Smooth muscle cell (in vitro differentiated cells): ENCODE results near the gene FUOM. TPM values are rescaled to one million over a fixed set of nuclear protein-coding genes. Genes with fewer than 3 reads are reported as not detected.

ENCODE experiments used
- DNase-seq: peaks from one replicate; lab custom pipeline; 2025; ENCODE audit not compliant: unreplicated experiment; lab: John Stamatoyannopoulos, UW
- H2AFZ ChIP-seq: fragments of 200-600 bp; sonication (generic); 2 replicates; pipeline ENCODE4 v1.6.0; 2016; ENCODE audit warnings: antibody characterized with exemption, low read depth, mild to moderate bottlenecking
- H3F3A ChIP-seq: fragments of 200-600 bp; sonication (generic); 2 replicates; pipeline ENCODE4 v1.6.0; 2017; ENCODE audit warnings: antibody characterized with exemption, low read depth
- H3K27ac ChIP-seq: fragments of 200-600 bp; sonication (generic); 2 replicates; pipeline ENCODE4 v1.5.1; 2016; ENCODE audit warnings: low read depth, mild to moderate bottlenecking
- H3K27me3 ChIP-seq: fragments of 200-600 bp; sonication (generic); 2 replicates; pipeline ENCODE4 v1.6.1; 2016; ENCODE audit warnings: low read depth, mild to moderate bottlenecking
- H3K36me3 ChIP-seq: fragments of 200-600 bp; sonication (generic); 2 replicates; pipeline ENCODE4 v1.5.1; 2016; ENCODE audit warnings: low read depth
- H3K4me1 ChIP-seq: fragments of 200-600 bp; sonication (generic); 2 replicates; pipeline ENCODE4 v1.5.1; 2016; ENCODE audit warnings: low read depth
- H3K4me2 ChIP-seq: fragments of 200-600 bp; sonication (generic); 2 replicates; pipeline ENCODE4 v1.6.0; 2016; ENCODE audit warnings: mild to moderate bottlenecking
- H3K4me3 ChIP-seq: fragments of 200-600 bp; sonication (generic); 2 replicates; pipeline ENCODE4 v1.5.1; 2016; ENCODE audit warnings: mild to moderate bottlenecking
- H3K79me2 ChIP-seq: fragments of 200-600 bp; sonication (generic); 2 replicates; pipeline ENCODE4 v1.6.0; 2016; ENCODE audit warnings: low read depth, mild to moderate bottlenecking
- H3K9ac ChIP-seq: fragments of 200-600 bp; sonication (generic); 2 replicates; pipeline ENCODE4 v1.6.0; 2016; ENCODE audit warnings: low read depth
- H3K9me3 ChIP-seq: fragments of 200-600 bp; sonication (generic); replicated peaks from 2 replicates; pipeline ENCODE4 v1.5.1; 2016; ENCODE audit warnings: low read depth
- H4K20me1 ChIP-seq: fragments of 200-600 bp; sonication (generic); 2 replicates; pipeline ENCODE4 v1.6.0; 2016; ENCODE audit warnings: low read depth
- CTCF ChIP-seq: fragments of 200-600 bp; sonication (generic); IDR thresholded peaks from 2 replicates; pipeline ENCODE4 v1.5.1; 2017; ENCODE audit warnings: borderline replicate concordance, mild to moderate bottlenecking, antibody characterized with exemption; ENCODE audit not compliant: insufficient read depth, poor library complexity, severe bottlenecking
- WGBS: methylation state at CpG from one replicate; pipeline ENCODE4 v1.1.7; 2016; ENCODE audit warnings: low lambda C conversion rate; 5-methylcytosine and 5-hydroxymethylcytosine counted together
- polyA plus RNA-seq: library from polyadenylated mRNA; unstranded; fragments of >200 nt; fragmentation: Nextera tagmentation; extraction: Ambion mirVana; gene quantifications from 2 replicates; pipeline ENCODE4 v1.2.1, GENCODE V29; 2016
- total RNA-seq: library from RNA; depleted of rRNA; stranded (reverse); fragments of >200 nt; gene quantifications from 2 replicates; pipeline ENCODE4 v1.2.3, GENCODE V29; 2014

The FUOM gene
- total and polyA plus RNA-seq, 2 experiments from 2014 or later, result 19.5 to 46.7 TPM

- TF ChIP-seq CTCF, result no peak
- H3K36me3 ChIP-seq, result peaks cover 23% of the 10 kb centered on the region
- H3K79me2 ChIP-seq, result peaks cover 46% of the 10 kb centered on the region
These were observed 46.0 kb upstream of the FUOM start for GRCh38 chr10:133403784-133404183.

DNA sequence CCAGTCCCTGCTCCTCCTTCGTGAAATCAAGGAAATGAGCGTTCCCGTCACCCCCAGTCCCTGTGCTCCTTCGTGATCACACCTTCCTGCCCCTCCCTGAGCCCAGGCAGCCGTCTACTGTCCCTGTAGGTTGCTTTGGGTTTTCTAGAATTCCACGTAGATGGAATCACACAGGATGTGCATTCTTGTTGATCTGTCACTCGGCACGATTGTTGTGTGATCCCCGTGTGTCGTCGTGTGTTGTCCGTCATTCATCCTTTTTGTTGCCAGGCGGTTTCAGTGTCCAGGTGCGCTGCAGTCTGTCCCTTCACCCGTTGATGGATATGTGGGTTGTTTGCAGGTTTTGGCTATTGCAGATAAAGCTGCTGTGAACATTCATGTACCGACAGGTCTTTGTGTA, 45.5 kb upstream of the FUOM start:
- Histone ChIP-seq H2AFZ (no peak overlapping the region), H3K4me1 (no peaks in the 10 kb centered on the region), H3K36me3 (peaks cover 20% of the 10 kb centered on the region), H3K9ac (no peak overlapping the region), H3K27me3 (no peaks in the 10 kb centered on the region), H4K20me1 (peaks cover 22% of the 10 kb centered on the region), H3K4me2 (no peak overlapping the region), H3K9me3 (no peaks in the 10 kb centered on the region), H3F3A (peaks cover 3% of the 10 kb centered on the region), H3K79me2 (peaks cover 42% of the 10 kb centered on the region), H3K4me3 (no peak overlapping the region), H3K27ac (no peak overlapping the region)
- TF ChIP-seq CTCF, result no peak
- DNase-seq, result no peak
- 88% methylated on average over 16 of the region's 16 CpGs for WGBS

More at GRCh38 chr10:133403784-133404183, 46.0 kb upstream of the FUOM start:
- H3F3A ChIP-seq, result peaks cover 3% of the 10 kb centered on the region
- no peak overlapping the region for H3K27ac ChIP-seq
- no peaks in the 10 kb centered on the region for H3K4me1 ChIP-seq
- WGBS, result 96% methylated on average over 5 of the region's 5 CpGs
- H3K27me3 ChIP-seq, result no peaks in the 10 kb centered on the region
- DNase-seq, result no peak
- H3K4me2 ChIP-seq, result no peak overlapping the region
- H4K20me1 ChIP-seq, result peaks cover 22% of the 10 kb centered on the region
- no peak overlapping the region for H2AFZ ChIP-seq
- H3K9me3 ChIP-seq, result no peaks in the 10 kb centered on the region
- H3K9ac ChIP-seq, result no peak overlapping the region
- H3K4me3 ChIP-seq, result no peak overlapping the region

DNA sequence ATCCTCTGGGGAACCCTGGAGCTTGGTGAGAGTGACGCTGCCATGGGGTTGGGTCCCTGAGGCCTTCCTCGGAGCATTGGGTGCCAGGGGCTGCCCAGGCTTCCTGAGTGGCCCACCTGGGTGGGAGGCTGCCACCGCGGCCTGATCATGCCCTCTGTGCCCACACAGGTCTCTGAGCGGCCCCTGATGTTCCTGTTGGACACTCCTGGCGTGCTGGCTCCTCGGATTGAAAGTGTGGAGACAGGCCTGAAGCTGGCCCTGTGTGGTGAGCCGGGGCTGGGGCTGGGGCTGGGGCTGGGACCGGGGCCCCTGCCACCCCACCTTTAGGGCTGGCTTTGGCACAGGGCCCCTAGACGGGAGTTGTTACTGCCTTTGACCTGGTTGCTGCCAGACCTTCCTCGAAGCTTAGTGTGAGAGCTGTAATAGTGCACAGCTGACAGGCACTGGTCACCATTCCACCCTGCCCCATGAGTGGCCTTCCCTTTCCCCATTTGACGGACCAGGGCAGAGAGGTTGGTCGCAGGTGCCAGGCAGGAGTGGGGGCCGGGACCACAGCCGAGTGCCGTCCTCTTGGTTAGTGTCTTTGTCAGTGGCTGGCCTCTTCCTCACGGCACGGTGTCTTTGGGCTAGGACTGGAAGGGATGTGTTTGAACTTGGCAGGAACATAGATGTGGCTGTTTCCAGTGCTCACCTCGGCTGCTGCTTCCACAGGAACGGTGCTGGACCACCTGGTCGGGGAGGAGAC, 44.3 kb upstream of the FUOM start:
- H3F3A ChIP-seq, result peaks cover 3% of the 10 kb centered on the region
- H3K9ac ChIP-seq, result no peak overlapping the region
- no peak overlapping the region for H3K4me2 ChIP-seq
- H2AFZ ChIP-seq, result no peak overlapping the region
- WGBS, result 96% methylated on average over 21 of the region's 21 CpGs
- H3K27me3 ChIP-seq, result no peaks in the 10 kb centered on the region
- H4K20me1 ChIP-seq, result peaks cover 22% of the 10 kb centered on the region
- H3K4me1 ChIP-seq, result no peaks in the 10 kb centered on the region
- no peaks in the 10 kb centered on the region for H3K9me3 ChIP-seq
- H3K36me3 ChIP-seq, result peaks cover 10% of the 10 kb centered on the region
- H3K79me2 ChIP-seq, result peaks cover 38% of the 10 kb centered on the region
- no peak for DNase-seq
- no peak overlapping the region for H3K4me3 ChIP-seq
- no peak overlapping the region for H3K27ac ChIP-seq
- TF ChIP-seq CTCF, result no peak

DNA sequence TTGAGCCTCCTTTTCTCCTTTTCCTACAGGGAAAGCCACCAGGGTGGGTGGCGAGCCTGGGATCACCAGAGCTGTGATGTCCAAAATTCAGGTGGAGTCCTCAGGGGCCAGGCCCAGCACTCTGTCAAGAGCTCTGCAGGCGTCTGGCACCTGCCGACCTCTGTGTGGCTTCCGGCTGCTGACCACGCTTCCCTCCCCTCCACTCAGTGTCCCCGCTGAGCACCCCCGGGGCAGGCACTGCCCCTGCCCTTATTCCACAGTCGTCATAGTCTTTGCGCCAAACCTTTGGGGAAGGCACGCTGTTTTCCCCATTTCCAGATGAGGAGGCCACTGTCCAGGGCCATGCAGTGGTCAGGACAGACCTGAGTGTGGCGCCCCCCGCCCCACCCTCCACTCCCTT, 43.7 kb upstream of the FUOM start:
- no peak overlapping the region for H3K27ac ChIP-seq
- 92% methylated on average over 7 of the region's 12 CpGs for WGBS
- H3K27me3 ChIP-seq, result no peaks in the 10 kb centered on the region
- no peak overlapping the region for H3K4me2 ChIP-seq
- H3K4me1 ChIP-seq, result no peaks in the 10 kb centered on the region
- no peak for DNase-seq
- H4K20me1 ChIP-seq, result peaks cover 22% of the 10 kb centered on the region
- H3F3A ChIP-seq, result peaks cover 3% of the 10 kb centered on the region
- peaks cover 38% of the 10 kb centered on the region for H3K79me2 ChIP-seq
- H2AFZ ChIP-seq, result no peak overlapping the region
- no peaks in the 10 kb centered on the region for H3K9me3 ChIP-seq
- no peak overlapping the region for H3K4me3 ChIP-seq
- peaks cover 4% of the 10 kb centered on the region for H3K36me3 ChIP-seq
- no peak for TF ChIP-seq CTCF
- no peak overlapping the region for H3K9ac ChIP-seq
